H1 (cell line): ENCODE data around the gene TMEM128. TPM values are rescaled to one million over a fixed set of nuclear protein-coding genes. Genes with fewer than 3 reads are reported as not detected.

Experiments
- ASH2L ChIP-seq: fragments of 200-600, 300-600 bp; sonication (generic); IDR thresholded peaks from one replicate; pipeline ENCODE4 v1.7.1; 2017; ENCODE audit warnings: low read length
- CHD7 ChIP-seq: fragments of 300-600 bp; sonication (generic); IDR thresholded peaks from 2 replicates; pipeline ENCODE4 v1.7.1; 2012; ENCODE audit warnings: low read length, moderate library complexity, mild to moderate bottlenecking, inconsistent platforms; ENCODE audit not compliant: insufficient replicate concordance
- POLR2AphosphoS5 ChIP-seq: IDR thresholded peaks from 2 replicates; pipeline ENCODE4 v1.6.1; 2011; ENCODE audit warnings: low read depth, low read length
- TCF12 ChIP-seq: IDR thresholded peaks from 2 replicates; pipeline ENCODE4 v1.6.1; 2011; ENCODE audit warnings: low read depth, mild to moderate bottlenecking, low read length
- polyA plus RNA-seq, 7 experiments: library from polyadenylated mRNA; depleted of rRNA in 3 of 7; stranded (reverse) in 5 of 7; unstranded in 2 of 7; fragments of >200 nt in 5 of 7; fragments of 200-250 nt in 2 of 7; gene quantifications; 1 replicate in 5 of 7; 2 replicates in 1 of 7; 4 replicates in 1 of 7; pipeline versions ENCODE4 v1.2.1 to v1.2.3, GENCODE V29; 2011 to 2013; ENCODE audit warnings: missing spikeins in 2 of 7, mixed read lengths in 2 of 7
- total RNA-seq: library from RNA; stranded (reverse); fragmentation: NEBNext Ultra II Directional; extraction: Animal tissue kit (Norgen Biotek cat#: 25700); gene quantifications from 2 replicates; pipeline ENCODE4 v1.2.1, GENCODE V29; 2021
- TF ChIP-seq, protein P1 (sequence below): IDR thresholded peaks from 2 replicates; pipeline ENCODE4 v1.6.1; 2011; ENCODE audit warnings: low read length, improper control_type of control experiment

TMEM128 gene
- total and polyA plus RNA-seq, 2 of the 8 experiments (the other 6 are each of a cell fraction or from before 2014, with no cell fraction given) = 17.7 to 33.6 TPM

DNA sequence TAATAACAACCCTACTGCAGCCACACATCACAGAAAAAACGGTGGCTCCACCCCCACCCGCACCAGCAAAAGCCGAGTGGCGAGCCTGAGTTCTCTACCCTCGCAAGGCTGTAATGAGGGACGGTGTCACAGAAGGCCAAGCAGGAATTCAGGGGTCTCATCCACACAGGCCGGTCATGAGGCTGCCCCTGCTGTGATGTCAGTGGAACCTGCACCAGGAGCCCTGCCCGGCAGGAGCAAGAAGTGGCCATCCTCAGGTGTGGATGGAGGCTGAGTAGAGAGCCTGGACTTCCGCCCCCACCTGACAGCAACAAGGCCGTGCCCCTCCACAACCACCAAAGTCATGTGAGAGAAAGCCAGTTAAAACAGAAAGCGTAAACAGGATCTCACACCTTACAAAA lies 21.3 kb upstream of the TMEM128 start (continued):
- TF ChIP-seq CHD7 = no peak
- TF ChIP-seq ASH2L = no peak
- TF ChIP-seq POLR2AphosphoS5 = no peak
- no peak for TF ChIP-seq TCF12
- TF ChIP-seq, protein P1, sequence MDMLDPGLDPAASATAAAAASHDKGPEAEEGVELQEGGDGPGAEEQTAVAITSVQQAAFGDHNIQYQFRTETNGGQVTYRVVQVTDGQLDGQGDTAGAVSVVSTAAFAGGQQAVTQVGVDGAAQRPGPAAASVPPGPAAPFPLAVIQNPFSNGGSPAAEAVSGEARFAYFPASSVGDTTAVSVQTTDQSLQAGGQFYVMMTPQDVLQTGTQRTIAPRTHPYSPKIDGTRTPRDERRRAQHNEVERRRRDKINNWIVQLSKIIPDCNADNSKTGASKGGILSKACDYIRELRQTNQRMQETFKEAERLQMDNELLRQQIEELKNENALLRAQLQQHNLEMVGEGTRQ = no peak
